ENCODE data around the gene ATP2B2.

DNA sequence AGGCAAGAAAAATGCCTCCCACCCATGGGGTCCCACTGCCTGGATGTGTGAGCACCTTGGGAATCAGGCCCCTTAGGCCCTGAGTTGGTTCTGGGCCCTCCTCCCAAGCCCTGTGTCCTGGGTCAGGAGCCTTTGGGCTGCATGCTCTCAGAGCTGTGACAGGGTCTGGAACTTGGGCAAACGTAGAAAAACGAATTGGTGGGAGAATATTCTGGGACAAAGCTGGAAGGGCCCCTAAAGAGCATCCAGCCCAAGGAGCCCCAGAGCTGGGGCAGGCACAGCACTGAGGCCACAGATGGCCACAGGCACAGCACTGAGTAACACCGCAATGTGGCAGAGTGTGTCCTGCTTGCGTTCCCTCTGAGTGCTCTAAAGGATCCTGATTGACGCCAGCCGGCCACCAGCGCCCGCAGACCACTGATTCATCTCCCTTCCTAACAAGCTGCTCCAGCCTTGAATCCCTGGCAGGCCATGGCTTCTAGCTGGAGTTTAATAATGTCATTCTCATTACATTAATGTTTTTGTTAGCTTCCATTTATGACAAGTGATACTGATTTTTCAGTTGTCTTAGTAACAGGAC is 165.9 kb downstream of the ATP2B2 start:
- TF ChIP-seq, protein P1, sequence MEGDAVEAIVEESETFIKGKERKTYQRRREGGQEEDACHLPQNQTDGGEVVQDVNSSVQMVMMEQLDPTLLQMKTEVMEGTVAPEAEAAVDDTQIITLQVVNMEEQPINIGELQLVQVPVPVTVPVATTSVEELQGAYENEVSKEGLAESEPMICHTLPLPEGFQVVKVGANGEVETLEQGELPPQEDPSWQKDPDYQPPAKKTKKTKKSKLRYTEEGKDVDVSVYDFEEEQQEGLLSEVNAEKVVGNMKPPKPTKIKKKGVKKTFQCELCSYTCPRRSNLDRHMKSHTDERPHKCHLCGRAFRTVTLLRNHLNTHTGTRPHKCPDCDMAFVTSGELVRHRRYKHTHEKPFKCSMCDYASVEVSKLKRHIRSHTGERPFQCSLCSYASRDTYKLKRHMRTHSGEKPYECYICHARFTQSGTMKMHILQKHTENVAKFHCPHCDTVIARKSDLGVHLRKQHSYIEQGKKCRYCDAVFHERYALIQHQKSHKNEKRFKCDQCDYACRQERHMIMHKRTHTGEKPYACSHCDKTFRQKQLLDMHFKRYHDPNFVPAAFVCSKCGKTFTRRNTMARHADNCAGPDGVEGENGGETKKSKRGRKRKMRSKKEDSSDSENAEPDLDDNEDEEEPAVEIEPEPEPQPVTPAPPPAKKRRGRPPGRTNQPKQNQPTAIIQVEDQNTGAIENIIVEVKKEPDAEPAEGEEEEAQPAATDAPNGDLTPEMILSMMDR (IDR thresholded peaks at IDR 0.05): no peak
- no peak for TF ChIP-seq POLR2A (IDR thresholded peaks at IDR 0.05)

Data from thyroid gland (tissue), 4 donors.